Spleen (tissue), 11 donors: Measurements from ENCODE around the gene CTAGE1. TPM values are rescaled to one million over a fixed set of nuclear protein-coding genes. Genes with fewer than 3 reads are reported as not detected.

Experiments
- DNase-seq: peaks from one replicate; pipeline ENCODE4 v3.0.0-alpha.2; 2020
- H3K27ac ChIP-seq, 8 donors: fragments of 200-600 bp; sonication (generic) in 7 of 8; 1 replicate in 4 of 8; 2 replicates in 4 of 8; pipeline versions ENCODE4 v1.5.0 to v1.8.0; 2016 to 2021; ENCODE audit warnings: inconsistent platforms in 4 of 8, mild to moderate bottlenecking in 4 of 8, moderate library complexity in 1 of 8
- H3K27me3 ChIP-seq, 7 donors: fragments of 200-600 bp; sonication (generic) in 6 of 7; replicated peaks in 1 of 7; 1 replicate in 4 of 7; 2 replicates in 3 of 7; pipeline versions ENCODE4 v1.5.0 to v1.8.0; 2016 to 2021; ENCODE audit warnings: inconsistent platforms in 3 of 7, mild to moderate bottlenecking in 1 of 7
- H3K36me3 ChIP-seq, 6 donors: fragments of 200-600 bp; sonication (generic) in 5 of 6; 1 replicate in 4 of 6; 2 replicates in 2 of 6; pipeline versions ENCODE4 v1.5.0 to v1.8.0; 2016 to 2021; ENCODE audit warnings: inconsistent platforms in 2 of 6
- H3K4me1 ChIP-seq, 6 donors: fragments of 200-600 bp; sonication (generic) in 5 of 6; 1 replicate in 3 of 6; 2 replicates in 3 of 6; pipeline versions ENCODE4 v1.5.0 to v1.8.0; 2016 to 2021; ENCODE audit warnings: inconsistent platforms in 3 of 6
- H3K4me3 ChIP-seq, 8 donors: fragments of 200-600 bp; sonication (generic) in 7 of 8; 1 replicate in 4 of 8; 2 replicates in 4 of 8; pipeline versions ENCODE4 v1.5.0 to v1.8.0; 2016 to 2021; ENCODE audit warnings: inconsistent platforms in 4 of 8, mild to moderate bottlenecking in 4 of 8, moderate library complexity in 2 of 8
- H3K9me3 ChIP-seq, 8 donors: fragments of 200-600 bp; sonication (generic) in 7 of 8; 1 replicate in 4 of 8; 2 replicates in 4 of 8; pipeline versions ENCODE4 v1.5.0 to v1.8.0; 2016 to 2021; ENCODE audit warnings: inconsistent platforms in 4 of 8
- CTCF ChIP-seq, 11 experiments: fragments of 200-600 bp in 7 of 11; fragments of 450-650 bp in 4 of 11; sonication (generic) in 4 of 11; IDR thresholded peaks in 8 of 11; conservative IDR thresholded peaks in 3 of 11; 1 replicate in 7 of 11; 2 replicates in 4 of 11; pipeline versions ENCODE4 v1.4.0 to v1.8.0; 2016 to 2021; ENCODE audit warnings: antibody characterized with exemption in 11 of 11, inconsistent platforms in 4 of 11, mild to moderate bottlenecking in 1 of 11
- POLR2A ChIP-seq, 3 donors: fragments of 450-650 bp; IDR thresholded peaks; one replicate each; pipeline ENCODE4 v1.5.1; 2017; ENCODE audit warnings: antibody characterized with exemption in 3 of 3, mild to moderate bottlenecking in 1 of 3
- POLR2AphosphoS5 ChIP-seq, 3 donors: sonication (generic); formaldehyde crosslinking; IDR thresholded peaks; one replicate each; pipeline ENCODE4 v1.5.1; 2017; ENCODE audit warnings: antibody characterized with exemption in 3 of 3
- WGBS, 5 donors: extraction: QIAGEN DNeasy Blood & Tissue Kit in 3 of 5; methylation state at CpG; one replicate each; pipeline versions ENCODE4 v1.1.5 to v1.1.7; 2013 to 2018; 5-methylcytosine and 5-hydroxymethylcytosine counted together
- intact Hi-C: fragments of 100-400 bp; cut with DNase I; formaldehyde crosslinking; loops from one replicate; pipeline ENCODE4 v1.15.0; 2023; ENCODE audit warnings: low total_unique reads
- polyA plus RNA-seq, 3 donors: library from polyadenylated mRNA; stranded (reverse); fragments of 200-250 nt; gene quantifications; one replicate each; pipeline ENCODE4 v1.2.1, GENCODE V29; 2013
- total RNA-seq, 7 donors: library from RNA; depleted of rRNA in 3 of 7; stranded (reverse); fragments of >200 nt in 3 of 7; fragmentation: NEBNext Ultra II Directional in 4 of 7; extraction: Animal tissue kit (Norgen Biotek cat#: 25700) in 4 of 7; gene quantifications; one replicate each; pipeline versions ENCODE4 v1.1.0 to v1.2.1, GENCODE V29; 2016 to 2021
- donor health status: healthy with polysubstance abuse.
- donor health status: DM: no; HTN: no; CAD: no; lungs with moderate emphysema.
- donor health status: DM: no; HTN: no; CAD: no.
- donor health status: Bipolar disorder and iron deficiency.
- donor health status: healthy.
- donor health status: DM: no; HTN: no; CAD: no.
- donor health status: DM: yes; HTN: yes; CAD: no.

Gene CTAGE1
- total and polyA plus RNA-seq, 10 donors: not detected

DNA sequence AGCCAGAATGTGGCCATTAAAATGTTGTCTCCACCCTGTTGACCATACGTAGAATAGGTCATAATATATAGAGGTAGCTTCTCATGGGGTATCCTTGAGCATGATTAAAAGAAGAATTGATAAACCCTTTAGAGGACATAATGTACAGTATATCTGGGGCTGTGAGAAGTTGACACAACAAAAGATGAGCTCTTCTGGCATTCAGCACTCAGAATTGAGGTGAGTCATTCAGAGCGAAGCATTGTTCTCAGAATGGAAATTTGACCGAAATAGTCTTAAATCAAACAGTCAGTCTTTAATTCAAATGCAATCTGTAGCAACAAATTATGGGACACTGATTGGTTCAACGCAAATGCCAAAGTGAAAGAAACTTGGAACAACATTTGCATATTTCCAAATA is 47.3 kb downstream of the CTAGE1 start:
- no peaks in the 10 kb centered on the region for H3K4me1 ChIP-seq
- H3K9me3 ChIP-seq: no peaks in the 10 kb centered on the region
- DNase-seq: no peak
- no peaks in the 10 kb centered on the region for H3K36me3 ChIP-seq
- H3K27me3 ChIP-seq: no peaks in the 10 kb centered on the region
- no peak overlapping the region for H3K27ac ChIP-seq
- TF ChIP-seq CTCF (IDR thresholded peaks at IDR 0.05 in 8 of 11, conservative IDR thresholded peaks at IDR 0.05 in 3 of 11) (no peak), POLR2AphosphoS5 (IDR thresholded peaks at IDR 0.05) (no peak), POLR2A (IDR thresholded peaks at IDR 0.05) (no peak)
- intact Hi-C loops: no loop called here
- H3K4me3 ChIP-seq: no peak overlapping the region
- 89 to 96% (median 93%) methylated on average over 4 of the region's 4 CpGs for WGBS, 5 donors

- H3K27ac ChIP-seq: no peak overlapping the region
- H3K36me3 ChIP-seq: no peaks in the 10 kb centered on the region
- TF ChIP-seq POLR2A (IDR thresholded peaks at IDR 0.05) (no peak), CTCF (IDR thresholded peaks at IDR 0.05 in 8 of 11, conservative IDR thresholded peaks at IDR 0.05 in 3 of 11) (no peak), POLR2AphosphoS5 (IDR thresholded peaks at IDR 0.05) (no peak)
- H3K27me3 ChIP-seq: no peaks in the 10 kb centered on the region
- H3K4me3 ChIP-seq: no peak overlapping the region
- no peaks in the 10 kb centered on the region for H3K9me3 ChIP-seq
- no peaks in the 10 kb centered on the region for H3K4me1 ChIP-seq
- 78 to 89% (median 79%) methylated on average over 1 of the region's 1 CpG for WGBS, 5 donors
- DNase-seq: no peak
- intact Hi-C loops: no loop called here
These were observed 49.7 kb downstream of the CTAGE1 start for GRCh38 chr18:22368021-22368420.

DNA sequence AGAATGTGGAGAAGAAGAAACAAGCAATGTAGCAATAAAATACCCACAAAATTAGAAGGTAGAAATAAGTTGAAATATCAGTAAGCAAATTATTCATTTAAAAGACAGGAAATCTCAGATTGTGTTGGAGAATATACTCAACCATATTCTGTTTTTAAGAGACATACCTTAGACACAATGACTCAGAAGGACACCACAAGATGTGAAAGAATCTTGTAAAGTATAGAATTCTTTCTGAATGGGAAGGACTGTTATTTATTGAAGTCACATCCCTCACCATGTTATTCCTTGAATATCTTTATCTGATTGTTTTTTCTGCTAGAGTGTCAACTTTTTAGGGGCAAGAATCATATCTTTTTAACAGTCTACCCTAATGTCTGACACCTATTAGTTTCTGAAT is 50.4 kb downstream of the CTAGE1 start:
- intact Hi-C loops: no loop called here

DNA sequence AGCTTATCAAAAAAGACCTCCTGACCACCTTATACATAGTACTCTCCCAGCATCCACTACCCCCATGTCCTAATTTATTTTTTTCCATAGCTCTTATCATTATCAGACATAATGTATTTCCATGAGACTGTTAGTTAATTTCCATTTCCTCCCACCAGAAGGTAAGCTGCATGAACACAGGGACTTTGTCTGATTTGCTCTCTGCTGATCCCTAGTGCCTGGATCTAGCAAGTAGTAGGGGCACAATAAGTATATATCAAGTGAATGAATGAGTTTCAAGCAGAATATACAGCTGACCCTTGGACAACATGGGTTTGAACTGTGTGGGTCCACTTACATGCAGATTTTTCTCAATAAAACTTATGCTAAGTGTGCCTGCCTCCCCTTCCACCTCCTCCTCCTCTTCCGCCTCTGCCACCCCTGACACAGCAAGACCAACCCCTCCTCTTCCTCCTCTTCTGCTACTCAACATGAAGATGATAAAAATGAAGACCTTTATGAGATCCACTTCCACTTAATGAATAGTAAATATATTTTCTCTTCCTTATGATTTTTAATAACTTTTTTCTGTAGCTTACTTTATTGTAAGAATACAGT is 53.8 kb downstream of the CTAGE1 start:
- Histone ChIP-seq H3K9me3 (no peaks in the 10 kb centered on the region), H3K4me3 (no peak overlapping the region), H3K4me1 (no peaks in the 10 kb centered on the region), H3K27me3 (peaks cover 0 to 3% (median 0%) of the 10 kb centered on the region in 7 donors), H3K36me3 (no peaks in the 10 kb centered on the region), H3K27ac (no peak overlapping the region)
- no peak for DNase-seq
- WGBS, 5 donors: 83 to 100% (median 85%) methylated on average over 1 of the region's 1 CpG
- intact Hi-C loops: no loop called here
- TF ChIP-seq CTCF (IDR thresholded peaks at IDR 0.05 in 8 of 11, conservative IDR thresholded peaks at IDR 0.05 in 3 of 11) (peak in 2 of 11 experiments; percentile 19 to 21), POLR2AphosphoS5 (IDR thresholded peaks at IDR 0.05) (no peak)

More for the DNA sequence above, 50.4 kb downstream of the CTAGE1 start:
- TF ChIP-seq POLR2A (IDR thresholded peaks at IDR 0.05) (no peak), POLR2AphosphoS5 (IDR thresholded peaks at IDR 0.05) (no peak), CTCF (IDR thresholded peaks at IDR 0.05 in 8 of 11, conservative IDR thresholded peaks at IDR 0.05 in 3 of 11) (no peak)
- H3K27ac ChIP-seq: no peak overlapping the region
- no peaks in the 10 kb centered on the region for H3K4me1 ChIP-seq
- H3K27me3 ChIP-seq: peaks cover 0 to 1% (median 0%) of the 10 kb centered on the region in 7 donors
- DNase-seq: no peak
- H3K9me3 ChIP-seq: no peaks in the 10 kb centered on the region
- H3K4me3 ChIP-seq: no peak overlapping the region
- no peaks in the 10 kb centered on the region for H3K36me3 ChIP-seq

Other genes starting within 250 kb of the CTAGE1 start
- 10 to 100 TPM; 27.4 to 65.3 (median 42.3) TPM for gene GATA6, start 248.3 kb downstream of the CTAGE1 start, total RNA-seq
- gene GATA6, start 248.3 kb downstream of the CTAGE1 start, polyA plus RNA-seq: 10 to 100 TPM in 1 of 3 donors, 1 to 10 TPM in 2; 4.2 to 14.8 (median 4.9) TPM